ENCODE data around the gene TMEM63C. TPM values are rescaled to one million over a fixed set of nuclear protein-coding genes. Genes with fewer than 3 reads are reported as not detected.

Gene TMEM63C
- total RNA-seq, 1 donor from 2014 or later = 4.6 TPM

DNA sequence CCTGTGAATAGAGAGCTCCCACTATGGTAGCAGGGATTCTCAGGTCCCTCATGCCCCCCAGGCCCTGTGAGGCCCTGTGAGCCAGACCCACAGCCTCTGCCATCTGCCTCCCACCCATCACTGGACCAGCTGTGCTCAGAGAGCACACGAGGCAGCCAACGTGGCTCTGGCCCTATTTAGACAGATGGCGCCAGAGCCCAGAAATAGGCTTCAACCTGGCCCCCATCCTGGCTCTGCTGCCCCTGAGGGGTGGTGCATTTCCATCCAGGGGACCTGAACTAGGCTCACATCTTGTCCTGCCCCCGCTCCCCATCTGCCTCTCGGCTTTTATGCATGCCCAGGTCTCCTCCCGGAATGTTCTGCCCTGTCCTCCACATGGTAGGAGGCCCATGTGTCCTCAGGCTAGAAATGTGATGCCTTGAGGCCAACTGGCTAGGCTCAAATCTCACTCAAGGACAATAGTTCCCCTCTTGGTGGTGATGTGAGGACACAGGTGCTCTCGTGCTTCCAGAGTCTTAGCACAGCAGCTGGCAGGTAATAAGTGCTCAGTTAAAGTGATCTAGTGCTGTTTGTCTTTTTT lies 18.9 kb downstream of the TMEM63C start:
- Mint-ChIP-seq H3K9me3 (no peaks in the 10 kb centered on the region), H3K27me3 (peaks cover 41% of the 10 kb centered on the region), H3K4me3 (no peak overlapping the region), H3K27ac (no peak overlapping the region), H3K36me3 (no peaks in the 10 kb centered on the region), H3K4me1 (ENCODE audit: unreplicated experiment) (no peaks in the 10 kb centered on the region)
- TF ChIP-seq, protein P1, sequence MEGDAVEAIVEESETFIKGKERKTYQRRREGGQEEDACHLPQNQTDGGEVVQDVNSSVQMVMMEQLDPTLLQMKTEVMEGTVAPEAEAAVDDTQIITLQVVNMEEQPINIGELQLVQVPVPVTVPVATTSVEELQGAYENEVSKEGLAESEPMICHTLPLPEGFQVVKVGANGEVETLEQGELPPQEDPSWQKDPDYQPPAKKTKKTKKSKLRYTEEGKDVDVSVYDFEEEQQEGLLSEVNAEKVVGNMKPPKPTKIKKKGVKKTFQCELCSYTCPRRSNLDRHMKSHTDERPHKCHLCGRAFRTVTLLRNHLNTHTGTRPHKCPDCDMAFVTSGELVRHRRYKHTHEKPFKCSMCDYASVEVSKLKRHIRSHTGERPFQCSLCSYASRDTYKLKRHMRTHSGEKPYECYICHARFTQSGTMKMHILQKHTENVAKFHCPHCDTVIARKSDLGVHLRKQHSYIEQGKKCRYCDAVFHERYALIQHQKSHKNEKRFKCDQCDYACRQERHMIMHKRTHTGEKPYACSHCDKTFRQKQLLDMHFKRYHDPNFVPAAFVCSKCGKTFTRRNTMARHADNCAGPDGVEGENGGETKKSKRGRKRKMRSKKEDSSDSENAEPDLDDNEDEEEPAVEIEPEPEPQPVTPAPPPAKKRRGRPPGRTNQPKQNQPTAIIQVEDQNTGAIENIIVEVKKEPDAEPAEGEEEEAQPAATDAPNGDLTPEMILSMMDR (conservative IDR thresholded peaks at IDR 0.05) = no peak
- no peak for DNase-seq (ENCODE audit: extremely low spot score, unreplicated experiment)

DNA sequence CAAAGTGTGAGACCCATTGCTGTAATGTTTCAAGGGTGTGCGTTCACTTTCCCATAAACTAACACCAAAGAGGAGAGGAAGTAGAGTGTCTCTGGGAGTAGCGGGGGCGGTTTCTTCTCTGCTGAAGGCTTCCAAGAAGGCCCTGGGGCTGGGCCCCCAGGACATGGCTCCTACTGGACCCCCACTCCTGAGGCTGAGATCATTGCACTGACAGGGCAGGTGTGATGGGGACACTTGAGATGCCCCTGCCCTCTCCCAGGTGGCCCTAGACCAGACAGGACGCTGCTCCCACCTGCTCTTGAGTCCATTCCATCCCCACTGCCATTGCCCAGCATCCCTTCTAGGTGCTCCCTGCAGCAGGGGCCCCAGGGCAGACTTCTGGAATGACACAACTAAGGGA lies 20.1 kb downstream of the TMEM63C start:
- no peak overlapping the region for H3K27ac Mint-ChIP-seq
- H3K27me3 Mint-ChIP-seq = peaks cover 41% of the 10 kb centered on the region
- no peak overlapping the region for H3K4me3 Mint-ChIP-seq
- H3K36me3 Mint-ChIP-seq = no peaks in the 10 kb centered on the region
- H3K4me1 Mint-ChIP-seq (ENCODE audit: unreplicated experiment) = no peaks in the 10 kb centered on the region
- DNase-seq (ENCODE audit: extremely low spot score, unreplicated experiment) = no peak
- no peaks in the 10 kb centered on the region for H3K9me3 Mint-ChIP-seq
- TF ChIP-seq, protein P1 (conservative IDR thresholded peaks at IDR 0.05) = no peak

DNA sequence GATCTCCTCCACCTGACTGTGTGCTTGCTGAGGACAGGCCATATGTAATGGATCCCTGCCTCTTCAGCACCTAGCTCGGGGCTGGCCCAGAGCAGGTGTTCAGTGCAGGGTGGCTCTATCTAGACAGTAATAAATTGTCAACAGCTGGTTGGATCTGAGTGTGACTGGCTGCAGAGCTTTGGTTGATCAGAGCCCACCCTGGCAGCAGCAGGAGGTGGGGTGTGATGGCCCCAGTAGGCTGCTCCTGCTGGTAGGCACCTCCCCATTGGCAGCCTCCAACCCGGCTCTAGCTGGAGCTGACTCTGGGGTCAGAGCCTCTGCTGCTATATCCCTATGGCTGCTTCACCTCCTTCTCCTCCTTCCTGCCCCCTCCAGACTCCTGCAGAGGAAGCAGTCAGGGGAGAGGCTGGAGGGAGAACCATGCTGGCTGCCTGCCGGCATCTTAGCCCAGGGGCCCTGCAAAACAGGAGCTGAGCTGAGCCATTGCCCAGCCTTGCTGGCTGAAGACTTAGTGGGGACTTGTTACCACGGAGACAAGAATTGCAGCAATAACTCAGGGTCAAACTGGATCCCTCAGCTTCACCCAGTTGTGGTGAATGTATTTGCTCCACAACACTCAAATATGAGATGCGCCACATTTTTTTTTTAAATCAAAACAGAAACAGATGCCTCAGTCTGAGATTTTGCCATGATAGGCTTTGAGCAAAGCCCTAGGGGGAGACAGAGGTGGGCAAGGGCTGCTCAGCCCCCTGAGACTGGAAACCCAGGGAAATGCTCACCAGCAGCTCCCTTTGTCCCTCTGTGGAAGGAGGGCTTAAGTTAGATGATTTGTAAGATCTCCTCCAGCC lies 22.2 kb downstream of the TMEM63C start:
- TF ChIP-seq, protein P1 (conservative IDR thresholded peaks at IDR 0.05) = no peak
- no peak for DNase-seq (ENCODE audit: extremely low spot score, unreplicated experiment)
- no peaks in the 10 kb centered on the region for H3K36me3 Mint-ChIP-seq
- H3K9me3 Mint-ChIP-seq = no peaks in the 10 kb centered on the region
- H3K4me1 Mint-ChIP-seq (ENCODE audit: unreplicated experiment) = no peaks in the 10 kb centered on the region
- peaks cover 38% of the 10 kb centered on the region for H3K27me3 Mint-ChIP-seq
- H3K4me3 Mint-ChIP-seq = no peak overlapping the region
- peak overlapping the region; percentile 6 for H3K27ac Mint-ChIP-seq

DNA sequence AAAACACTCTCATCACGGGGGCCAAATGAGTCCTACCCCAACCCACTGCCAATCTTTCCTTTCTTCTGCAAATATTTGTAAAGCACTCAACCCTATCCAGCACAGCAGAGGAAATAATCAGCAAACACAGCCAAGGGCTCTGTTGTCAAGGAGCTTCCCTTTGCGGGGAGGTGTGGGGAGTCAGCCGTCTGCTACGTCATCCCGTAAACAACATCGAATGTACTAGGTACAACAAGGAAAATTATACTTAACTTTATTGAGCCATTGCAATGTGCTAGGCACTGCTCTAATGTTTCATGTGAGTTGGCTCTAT lies 22.8 kb downstream of the TMEM63C start:
- Mint-ChIP-seq H3K4me1 (ENCODE audit: unreplicated experiment) (no peaks in the 10 kb centered on the region), H3K4me3 (peak overlapping the region; percentile 35), H3K27me3 (peaks cover 34% of the 10 kb centered on the region), H3K36me3 (no peaks in the 10 kb centered on the region), H3K27ac (peak overlapping the region; percentile 6), H3K9me3 (no peaks in the 10 kb centered on the region)
- DNase-seq (ENCODE audit: extremely low spot score, unreplicated experiment) = no peak
- TF ChIP-seq, protein P1 (conservative IDR thresholded peaks at IDR 0.05) = no peak

DNA sequence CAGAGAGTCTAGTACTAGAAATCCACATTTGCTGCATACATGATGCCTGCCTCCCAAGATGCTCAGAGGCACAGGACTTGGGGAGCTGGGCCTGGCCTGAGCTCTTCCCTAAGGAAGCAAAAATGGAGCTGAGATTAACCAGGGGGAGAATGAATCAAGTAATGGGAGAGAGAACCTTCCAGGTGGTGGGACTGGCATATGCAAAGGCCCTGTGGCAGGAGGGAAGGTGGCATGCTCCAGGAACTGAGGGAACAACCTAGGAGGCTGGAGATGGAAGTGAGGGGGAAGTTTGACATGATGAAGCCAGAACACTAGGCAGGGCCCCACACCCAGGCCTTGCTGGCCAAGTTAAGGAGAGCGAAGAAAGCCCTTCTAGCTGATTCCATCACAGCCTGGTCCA lies 23.3 kb downstream of the TMEM63C start:
- no peaks in the 10 kb centered on the region for H3K36me3 Mint-ChIP-seq
- H3K27ac Mint-ChIP-seq = peak overlapping the region; percentile 6
- TF ChIP-seq, protein P1 (conservative IDR thresholded peaks at IDR 0.05) = no peak
- no peaks in the 10 kb centered on the region for H3K9me3 Mint-ChIP-seq
- H3K4me1 Mint-ChIP-seq (ENCODE audit: unreplicated experiment) = no peaks in the 10 kb centered on the region
- H3K27me3 Mint-ChIP-seq = peaks cover 30% of the 10 kb centered on the region
- H3K4me3 Mint-ChIP-seq = no peak overlapping the region
- DNase-seq (ENCODE audit: extremely low spot score, unreplicated experiment) = no peak

Measured in type B pancreatic cell (in vitro differentiated cells).